GM13976 (cell line): ENCODE data around the gene ARHGAP10.

Experiments used
- DNase-seq: peaks from one replicate; pipeline ENCODE4 v3.0.0; 2012; ENCODE audit warnings: low spot score
- in situ Hi-C: fragments of 300-500 bp; cut with MboI; formaldehyde crosslinking; loops from one replicate; pipeline ENCODE4 v1.12.0; 2022; ENCODE audit warnings: low sequenced_read_pairs, mixed read lengths, inconsistent platforms; ENCODE audit not compliant: unreplicated experiment
- TF ChIP-seq, protein P1 (sequence below): IDR thresholded peaks from 2 replicates; pipeline ENCODE4 v1.5.1; 2012; ENCODE audit warnings: borderline replicate concordance, mild to moderate bottlenecking; ENCODE audit not compliant: insufficient read depth; ENCODE audit errors: extremely low read depth, missing control alignments, control extremely low read depth

ARHGAP10 gene

DNA sequence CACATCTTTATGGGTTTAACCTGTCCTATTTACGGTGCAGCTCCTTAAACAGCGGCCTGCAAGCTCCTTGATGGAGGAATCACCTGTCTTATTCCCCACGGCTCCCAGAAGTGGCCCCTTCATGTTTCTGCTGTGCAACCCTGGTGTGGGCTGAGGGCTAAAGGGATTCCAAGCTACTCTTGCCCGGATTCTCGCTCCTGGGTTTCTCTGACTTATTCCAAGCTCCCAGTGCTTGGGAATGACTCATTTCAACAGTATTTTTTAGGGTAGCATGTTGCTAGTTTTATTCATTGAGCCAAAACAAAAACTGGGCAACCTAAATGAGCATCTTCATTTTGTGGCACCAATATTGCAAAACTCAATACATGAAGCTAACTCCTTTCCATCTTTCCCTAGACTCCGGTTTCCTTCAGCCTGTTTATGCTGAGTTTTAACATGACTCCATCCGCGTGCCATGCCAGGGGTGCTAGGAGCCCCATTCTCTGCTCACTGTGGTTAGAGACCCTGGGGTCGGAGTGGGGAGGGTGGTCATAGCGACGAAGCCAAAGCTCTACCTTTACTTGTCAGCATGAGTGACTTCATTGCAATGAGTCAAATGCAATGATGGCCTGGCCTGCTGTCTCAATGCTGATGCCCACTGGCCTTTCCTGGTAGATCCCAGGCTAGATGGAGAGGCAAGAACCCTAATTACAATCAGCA, 360.6 kb downstream of the ARHGAP10 start:
- TF ChIP-seq, protein P1, sequence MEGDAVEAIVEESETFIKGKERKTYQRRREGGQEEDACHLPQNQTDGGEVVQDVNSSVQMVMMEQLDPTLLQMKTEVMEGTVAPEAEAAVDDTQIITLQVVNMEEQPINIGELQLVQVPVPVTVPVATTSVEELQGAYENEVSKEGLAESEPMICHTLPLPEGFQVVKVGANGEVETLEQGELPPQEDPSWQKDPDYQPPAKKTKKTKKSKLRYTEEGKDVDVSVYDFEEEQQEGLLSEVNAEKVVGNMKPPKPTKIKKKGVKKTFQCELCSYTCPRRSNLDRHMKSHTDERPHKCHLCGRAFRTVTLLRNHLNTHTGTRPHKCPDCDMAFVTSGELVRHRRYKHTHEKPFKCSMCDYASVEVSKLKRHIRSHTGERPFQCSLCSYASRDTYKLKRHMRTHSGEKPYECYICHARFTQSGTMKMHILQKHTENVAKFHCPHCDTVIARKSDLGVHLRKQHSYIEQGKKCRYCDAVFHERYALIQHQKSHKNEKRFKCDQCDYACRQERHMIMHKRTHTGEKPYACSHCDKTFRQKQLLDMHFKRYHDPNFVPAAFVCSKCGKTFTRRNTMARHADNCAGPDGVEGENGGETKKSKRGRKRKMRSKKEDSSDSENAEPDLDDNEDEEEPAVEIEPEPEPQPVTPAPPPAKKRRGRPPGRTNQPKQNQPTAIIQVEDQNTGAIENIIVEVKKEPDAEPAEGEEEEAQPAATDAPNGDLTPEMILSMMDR, result no peak
- in situ Hi-C loops, result no loop called here
- no peak for DNase-seq

DNA sequence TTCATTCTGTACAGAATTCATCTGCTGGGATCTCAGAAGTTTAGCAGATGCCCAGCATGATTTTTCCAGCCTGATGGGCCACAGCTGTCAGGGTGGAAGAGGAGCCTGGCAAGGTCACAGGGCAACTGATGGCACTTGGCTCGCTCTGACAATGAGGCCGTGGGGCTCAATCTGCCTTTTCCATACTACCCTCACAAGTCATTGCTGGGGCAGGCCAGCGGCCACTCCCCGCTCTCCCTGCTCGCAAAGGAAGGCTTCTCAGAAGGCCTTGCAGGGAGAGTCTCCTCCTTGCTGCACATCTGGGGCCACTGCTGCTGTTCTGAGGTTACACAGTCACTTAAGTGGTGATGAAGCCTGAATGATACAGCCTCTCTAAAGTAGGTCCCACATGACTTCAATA, 361.2 kb downstream of the ARHGAP10 start:
- TF ChIP-seq, protein P1, result no peak
- DNase-seq, result no peak
- in situ Hi-C loops, result no loop called here

DNA sequence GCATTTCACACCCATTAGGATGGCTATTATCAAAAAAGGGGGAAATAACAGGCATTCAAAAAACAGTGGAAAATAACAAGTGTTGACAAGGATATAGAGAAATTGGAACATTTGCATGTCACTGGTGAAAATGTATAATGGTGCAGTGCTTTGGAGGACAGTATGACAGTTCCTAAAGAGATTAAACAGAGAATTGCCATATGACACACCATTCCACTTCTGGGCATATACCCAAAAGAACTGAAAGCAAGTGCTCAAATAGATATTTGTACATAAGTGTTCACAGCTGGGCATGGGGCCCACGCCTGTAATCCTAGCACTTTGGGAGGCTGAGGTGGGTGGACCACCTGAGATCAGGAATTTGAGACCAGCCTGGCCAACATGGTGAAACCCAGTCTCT, 362.3 kb downstream of the ARHGAP10 start:
- no peak for DNase-seq
- TF ChIP-seq, protein P1, result no peak
- in situ Hi-C loops, result no loop called here

DNA sequence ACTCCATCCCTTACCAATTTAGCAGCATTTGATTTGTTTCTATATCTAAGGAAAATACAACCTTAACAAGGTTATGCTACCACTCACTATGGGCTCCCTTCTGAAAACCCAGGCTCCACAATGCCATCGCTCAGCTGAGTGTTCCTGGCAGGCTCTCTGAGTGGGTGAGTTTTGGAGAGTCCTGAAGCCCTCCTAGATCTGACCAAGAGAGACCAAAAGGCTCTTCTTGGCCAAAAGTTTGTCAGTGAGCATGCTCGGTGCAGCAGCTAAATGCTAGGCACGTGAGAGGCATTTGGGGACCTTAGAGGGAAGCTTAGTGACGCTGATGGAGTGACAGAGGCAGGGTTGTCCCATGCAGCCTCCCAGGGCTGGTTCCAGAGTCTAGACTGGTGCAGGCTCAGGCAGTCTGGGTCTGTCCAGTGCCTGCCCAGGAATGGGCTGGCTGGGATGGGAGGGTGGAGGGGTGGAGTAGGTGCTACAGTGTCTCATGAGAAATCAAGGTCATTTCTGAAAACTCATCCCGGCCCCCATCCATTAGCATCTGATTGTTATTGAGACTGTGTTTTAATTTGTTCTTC, 363.5 kb downstream of the ARHGAP10 start:
- DNase-seq, result no peak
- TF ChIP-seq, protein P1, result no peak
- in situ Hi-C loops, result no loop called here

DNA sequence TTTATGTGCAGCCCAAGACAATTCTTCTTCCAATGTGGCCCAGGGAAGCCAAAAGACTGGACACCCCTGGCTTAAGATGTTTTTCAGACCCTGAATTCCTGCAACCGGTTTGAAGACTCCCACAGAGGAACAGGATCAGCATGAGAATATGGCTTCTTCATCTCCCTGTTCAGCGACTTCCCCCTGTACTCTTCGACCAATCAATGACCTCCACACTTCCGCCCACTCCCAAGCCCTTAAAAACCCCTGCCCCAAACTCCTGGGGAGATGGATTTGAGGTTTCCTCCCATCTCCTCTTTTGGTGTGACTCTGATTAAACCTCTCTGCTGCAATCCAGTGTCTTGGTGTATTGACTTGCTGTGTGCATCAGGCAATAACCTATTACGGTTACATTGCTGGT, 365.9 kb downstream of the ARHGAP10 start:
- no peak for DNase-seq
- TF ChIP-seq, protein P1, result no peak
- in situ Hi-C loops, result no loop called here

DNA sequence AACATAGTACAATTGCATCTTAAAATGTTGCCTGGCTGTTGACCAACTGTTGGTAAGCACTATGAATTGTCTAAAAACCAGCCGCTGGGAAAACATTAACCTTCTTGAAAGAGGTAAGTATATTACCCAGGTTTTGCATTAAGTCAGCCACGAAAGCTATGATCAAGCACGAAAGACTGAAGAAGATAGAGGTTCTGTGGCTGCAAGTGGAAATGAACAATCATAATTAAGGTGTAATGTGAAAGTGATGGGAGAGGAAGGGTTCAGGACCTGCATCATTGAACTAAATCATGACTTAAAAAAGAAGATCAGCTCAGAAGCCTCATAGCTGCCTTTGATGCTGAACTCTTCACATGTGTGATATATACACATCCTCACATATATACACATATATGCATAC, 369.3 kb downstream of the ARHGAP10 start:
- in situ Hi-C loops, result no loop called here
- TF ChIP-seq, protein P1, result no peak
- DNase-seq, result no peak
